ENCODE measurements around the gene CSAG3.

DNA sequence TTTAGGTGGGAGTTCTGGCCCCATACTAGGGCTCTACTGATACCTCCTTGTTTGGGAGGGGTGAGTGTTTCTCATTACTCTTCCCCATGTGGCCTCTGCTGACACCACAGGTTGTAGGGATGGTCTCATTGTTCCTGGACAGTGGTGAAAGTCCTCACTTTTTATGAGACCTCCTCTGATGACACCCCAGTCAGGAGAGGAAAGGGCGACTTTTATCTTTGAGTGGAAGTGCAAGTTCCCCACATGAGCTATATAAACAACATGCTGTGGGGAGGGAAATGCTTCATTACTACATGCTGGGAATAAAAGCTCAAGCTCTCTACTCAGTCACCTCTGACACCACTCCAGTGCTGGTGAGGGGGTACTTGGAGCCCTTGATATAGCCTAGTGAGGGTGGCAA is 39.9 kb downstream of the CSAG3 start:
- TF ChIP-seq L3MBTL2 (conservative IDR thresholded peaks at IDR 0.05) (no peak), SP1 (IDR thresholded peaks at IDR 0.05) (no peak), NFRKB (IDR thresholded peaks at IDR 0.05) (no peak), HDGF (IDR thresholded peaks at IDR 0.05; ENCODE audit: borderline replicate concordance) (no peak), FOXA1 (IDR thresholded peaks at IDR 0.05) (no peak), ARNT (IDR thresholded peaks at IDR 0.05) (no peak)

Data from HEK293T (cell line).